HG03108 (cell line): Measurements from ENCODE around the gene MOV10L1.

Experiments used
- ATAC-seq: cut with Tn5 transposase; IDR thresholded peaks from one replicate; pipeline ENCODE4 v1.9.1; 2021; ENCODE audit warnings: moderate library complexity; ENCODE audit not compliant: unreplicated experiment

MOV10L1 gene

GRCh38 chr22:50184902-50185374 lies 95.1 kb downstream of the MOV10L1 start:
- ATAC-seq, result no peak

GRCh38 chr22:50185375-50186087 lies 95.7 kb downstream of the MOV10L1 start, which contains the start of gene TRABD:
Gene TRABD, plus strand, starts transcription at chr22:50185913. Its CDS starts 7,148 bp downstream, at chr22:50193061.
- peak; percentile 23 for ATAC-seq

- ATAC-seq, result no peak
These were observed 96.4 kb downstream of the MOV10L1 start for GRCh38 chr22:50186181-50186714.

- ATAC-seq, result no peak
These were observed 97.1 kb downstream of the MOV10L1 start for GRCh38 chr22:50186761-50187523.

GRCh38 chr22:50188356-50188755 lies 98.5 kb downstream of the MOV10L1 start:
- ATAC-seq, result no peak

GRCh38 chr22:50189184-50189848 lies 99.5 kb downstream of the MOV10L1 start:
- no peak for ATAC-seq

- no peak for ATAC-seq
These were observed 100.0 kb downstream of the MOV10L1 start for GRCh38 chr22:50189849-50190181.

- peak; percentile 44 for ATAC-seq
These were observed 100.6 kb downstream of the MOV10L1 start for GRCh38 chr22:50190182-50190940.

GRCh38 chr22:50190941-50191741 lies 101.3 kb downstream of the MOV10L1 start:
- ATAC-seq, result no peak

- ATAC-seq, result no peak
These were observed 102.8 kb downstream of the MOV10L1 start for GRCh38 chr22:50192436-50193204.

GRCh38 chr22:50193621-50194020 lies 103.8 kb downstream of the MOV10L1 start:
- no peak for ATAC-seq

GRCh38 chr22:50194037-50194805 lies 104.4 kb downstream of the MOV10L1 start:
- ATAC-seq, result no peak

GRCh38 chr22:50196256-50196655 lies 106.5 kb downstream of the MOV10L1 start:
- no peak for ATAC-seq

GRCh38 chr22:50197000-50197800 lies 107.4 kb downstream of the MOV10L1 start:
- ATAC-seq, result no peak

- no peak for ATAC-seq
These were observed 108.2 kb downstream of the MOV10L1 start for GRCh38 chr22:50197856-50198623.

- no peak for ATAC-seq
These were observed 108.8 kb downstream of the MOV10L1 start for GRCh38 chr22:50198624-50199017.

- ATAC-seq, result no peak
These were observed 109.5 kb downstream of the MOV10L1 start for GRCh38 chr22:50199251-50199721.
